HG02798 (cell line): ENCODE data around the gene SLC29A1.

Source experiments
- ATAC-seq: cut with Tn5 transposase; IDR thresholded peaks from one replicate; pipeline ENCODE4 v1.9.1; 2021; ENCODE audit warnings: mild to moderate bottlenecking; ENCODE audit not compliant: unreplicated experiment, poor library complexity

The SLC29A1 gene

GRCh38 chr6:44276667-44277640, 53.6 kb downstream of the SLC29A1 start:
- no peak for ATAC-seq

- no peak for ATAC-seq
Measured at GRCh38 chr6:44277763-44278162, 54.4 kb downstream of the SLC29A1 start.

GRCh38 chr6:44278315-44278714, 54.9 kb downstream of the SLC29A1 start:
- ATAC-seq, result no peak

- no peak for ATAC-seq
Measured at GRCh38 chr6:44278774-44279697, 55.6 kb downstream of the SLC29A1 start.
